LNCAP (cell line): ENCODE data around the gene PTPN1.

Source experiments
- CTCF ChIP-seq: fragments of 450-650 bp; IDR thresholded peaks from 2 replicates; pipeline ENCODE4 v1.5.1; 2017; ENCODE audit warnings: mild to moderate bottlenecking

Gene PTPN1

GRCh38 chr20:50518270-50518721 lies 8.1 kb downstream of the PTPN1 start:
- TF ChIP-seq CTCF, result no peak

GRCh38 chr20:50519036-50519762 lies 9.0 kb downstream of the PTPN1 start:
- no peak for TF ChIP-seq CTCF

- no peak for TF ChIP-seq CTCF
Measured at GRCh38 chr20:50520222-50520880, 10.2 kb downstream of the PTPN1 start.

- no peak for TF ChIP-seq CTCF
Measured at GRCh38 chr20:50521221-50522052, 11.3 kb downstream of the PTPN1 start.

- no peak for TF ChIP-seq CTCF
Measured at GRCh38 chr20:50522053-50522674, 12.0 kb downstream of the PTPN1 start.

- TF ChIP-seq CTCF, result no peak
Measured at GRCh38 chr20:50523552-50524167, 13.5 kb downstream of the PTPN1 start.

- no peak for TF ChIP-seq CTCF
Measured at GRCh38 chr20:50525681-50526080, 15.5 kb downstream of the PTPN1 start.
